Measurements from ENCODE around the gene TCOF1.

Gene TCOF1

DNA sequence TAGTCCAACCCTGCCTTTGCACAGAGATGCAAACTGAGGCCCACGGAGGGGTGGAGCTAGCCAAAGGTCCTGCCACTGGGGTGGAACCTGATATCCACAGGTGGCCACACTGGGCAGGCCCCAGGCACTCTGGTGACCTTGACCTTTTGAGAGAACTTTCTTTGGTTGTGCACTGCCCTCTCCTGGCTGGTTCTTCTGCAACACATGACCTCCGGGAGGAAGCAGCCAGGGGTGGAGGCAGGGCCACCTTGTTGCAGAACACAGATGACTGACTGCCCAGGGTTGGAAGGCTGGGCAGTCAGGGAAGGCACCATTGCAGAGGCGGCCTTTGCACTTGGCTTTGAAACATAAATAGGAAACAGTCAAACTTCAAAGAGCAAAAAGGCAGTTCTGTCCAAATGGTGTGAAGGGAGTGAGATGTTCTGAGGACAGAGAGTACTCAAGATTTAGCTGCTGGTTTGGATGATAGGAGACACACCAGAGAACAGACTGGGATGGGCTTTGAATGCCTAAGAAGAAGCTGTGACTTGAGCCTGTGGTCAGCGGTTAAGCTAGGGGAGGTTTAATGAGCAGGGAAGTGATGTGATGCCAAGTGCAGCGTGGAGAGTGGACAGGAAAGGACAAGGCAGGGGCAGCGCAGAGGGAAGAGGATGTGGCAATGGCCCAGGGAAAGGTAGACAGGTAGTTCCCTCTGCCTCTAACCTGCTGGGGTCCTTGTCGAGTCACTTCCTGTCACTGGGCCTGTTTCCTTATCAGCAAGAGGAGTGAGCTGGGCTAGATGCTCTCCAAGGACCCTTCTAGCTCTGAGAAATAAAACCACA lies 6.8 kb upstream of the TCOF1 start:
- peak; percentile 43 for DNase-seq

DNA sequence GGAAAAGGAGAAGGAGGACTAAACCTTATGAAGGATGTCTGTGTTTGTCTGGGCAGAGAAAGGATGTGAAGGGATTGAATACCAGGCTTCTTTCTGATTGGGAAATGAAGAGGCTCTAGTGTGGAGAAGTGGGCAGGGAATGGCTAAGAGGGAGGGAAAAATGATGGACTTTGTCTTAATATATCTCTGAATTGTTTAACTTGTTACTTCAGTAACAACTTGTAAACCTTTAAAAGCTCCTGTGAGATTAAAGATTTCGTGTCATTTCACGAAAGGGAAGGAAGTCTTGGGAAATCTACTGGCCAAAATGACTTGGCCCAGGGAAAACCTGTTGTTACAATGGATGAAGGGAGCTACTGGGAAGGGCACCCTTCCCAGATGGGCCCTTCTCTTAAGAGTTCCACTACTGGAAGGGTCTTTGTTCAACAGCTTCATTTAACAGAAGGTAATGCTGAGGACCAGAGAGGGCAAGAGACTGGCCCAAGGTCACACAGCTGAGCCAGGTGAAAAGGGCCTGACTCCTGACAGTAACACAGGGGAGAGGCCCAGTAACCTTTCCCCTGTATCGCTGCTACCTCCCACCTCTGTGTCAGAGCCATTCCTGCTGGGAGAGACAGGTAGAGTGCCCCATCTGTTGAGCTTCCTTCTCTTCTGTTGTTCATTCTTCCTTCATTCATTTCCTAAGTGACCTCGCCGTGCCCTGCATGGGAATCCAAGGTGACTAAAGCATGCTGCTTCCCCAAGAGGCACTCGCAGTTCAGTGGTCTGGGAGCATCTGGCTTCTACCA lies 5.1 kb upstream of the TCOF1 start:
- no peak for DNase-seq

DNA sequence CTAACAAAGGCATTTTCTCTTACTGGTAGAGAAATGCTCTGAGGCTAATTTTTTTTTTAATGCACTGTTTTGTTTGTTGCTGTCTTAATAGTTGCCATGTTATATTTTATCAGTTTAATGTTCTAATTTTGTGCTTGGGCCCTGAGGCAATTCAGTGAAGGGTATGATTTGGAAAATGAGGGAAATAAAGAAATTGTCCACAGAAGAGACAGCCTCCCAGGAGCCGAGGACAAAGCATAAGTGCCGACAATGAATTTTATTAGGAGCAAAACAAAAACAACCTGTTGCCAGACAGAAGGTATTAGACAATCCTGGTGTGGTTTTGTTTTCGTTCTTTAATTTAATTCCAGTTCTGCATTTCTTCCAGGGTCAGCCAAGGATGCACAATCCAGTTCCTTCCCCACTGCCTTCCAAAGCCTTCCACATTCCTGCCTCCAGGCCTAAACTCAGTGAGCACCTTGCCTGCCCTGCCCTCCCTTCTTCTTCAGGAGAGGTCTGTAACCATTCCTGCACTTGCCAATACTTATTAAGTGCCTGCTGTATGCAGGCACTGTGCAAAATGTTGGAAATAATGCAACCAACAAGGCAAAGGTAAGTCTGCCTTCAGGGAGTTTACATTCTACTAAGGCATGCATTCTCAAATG lies 4.3 kb upstream of the TCOF1 start:
- no peak for DNase-seq

DNA sequence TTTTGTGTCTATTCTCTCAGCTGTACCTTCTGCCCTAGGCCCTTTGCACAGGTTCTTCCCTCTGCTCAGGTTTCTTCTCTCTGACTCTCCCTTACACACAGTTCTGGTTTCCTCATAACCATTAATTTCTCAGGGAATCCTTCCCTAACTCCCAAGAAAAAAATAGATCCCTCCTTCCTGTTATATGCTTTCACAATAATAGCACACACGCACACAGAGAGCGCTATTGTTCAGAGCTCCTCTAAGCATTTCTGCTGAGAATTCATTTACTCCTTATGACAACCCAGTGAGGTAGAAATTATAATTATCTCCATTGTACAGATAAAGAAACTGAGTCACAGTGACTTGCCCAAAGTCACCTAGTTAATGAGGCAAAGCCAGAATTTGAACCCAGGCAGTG lies 1.7 kb upstream of the TCOF1 start:
- no peak for DNase-seq

DNA sequence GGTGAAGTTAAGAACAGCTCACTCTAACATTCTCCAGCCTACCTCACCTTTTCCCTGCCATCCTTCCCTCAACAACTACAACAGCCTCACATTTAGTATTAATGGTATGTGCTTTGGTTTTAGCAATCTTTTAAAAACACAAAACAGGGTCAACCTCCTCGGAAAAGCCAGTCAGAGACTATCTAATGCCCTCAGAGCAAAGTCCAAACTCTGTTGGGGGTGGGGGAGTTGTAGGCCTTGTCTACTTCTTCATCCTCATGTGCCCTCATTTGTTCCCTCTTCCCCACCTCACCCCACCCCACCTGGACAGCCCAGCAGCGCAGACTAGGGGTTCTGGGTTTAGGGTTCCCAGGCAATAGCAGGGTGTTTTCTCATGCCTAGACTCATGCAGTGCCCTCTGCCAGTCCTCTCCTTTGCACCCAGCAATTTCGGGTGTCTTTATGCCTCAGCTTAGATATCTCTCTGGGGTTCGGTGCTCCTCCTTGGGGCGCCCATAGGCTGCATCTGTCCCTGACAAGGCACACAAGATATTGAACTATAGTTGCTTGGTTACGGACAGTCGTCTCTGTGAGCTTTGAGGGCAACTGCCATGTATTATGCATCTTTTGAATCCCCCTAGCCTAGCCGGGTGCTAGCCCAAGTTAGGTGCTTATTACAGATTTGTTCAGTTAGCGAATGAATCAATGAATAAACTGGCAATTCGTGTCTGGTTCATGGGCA lies 762 bp upstream of the TCOF1 start:
- no peak for DNase-seq

DNA sequence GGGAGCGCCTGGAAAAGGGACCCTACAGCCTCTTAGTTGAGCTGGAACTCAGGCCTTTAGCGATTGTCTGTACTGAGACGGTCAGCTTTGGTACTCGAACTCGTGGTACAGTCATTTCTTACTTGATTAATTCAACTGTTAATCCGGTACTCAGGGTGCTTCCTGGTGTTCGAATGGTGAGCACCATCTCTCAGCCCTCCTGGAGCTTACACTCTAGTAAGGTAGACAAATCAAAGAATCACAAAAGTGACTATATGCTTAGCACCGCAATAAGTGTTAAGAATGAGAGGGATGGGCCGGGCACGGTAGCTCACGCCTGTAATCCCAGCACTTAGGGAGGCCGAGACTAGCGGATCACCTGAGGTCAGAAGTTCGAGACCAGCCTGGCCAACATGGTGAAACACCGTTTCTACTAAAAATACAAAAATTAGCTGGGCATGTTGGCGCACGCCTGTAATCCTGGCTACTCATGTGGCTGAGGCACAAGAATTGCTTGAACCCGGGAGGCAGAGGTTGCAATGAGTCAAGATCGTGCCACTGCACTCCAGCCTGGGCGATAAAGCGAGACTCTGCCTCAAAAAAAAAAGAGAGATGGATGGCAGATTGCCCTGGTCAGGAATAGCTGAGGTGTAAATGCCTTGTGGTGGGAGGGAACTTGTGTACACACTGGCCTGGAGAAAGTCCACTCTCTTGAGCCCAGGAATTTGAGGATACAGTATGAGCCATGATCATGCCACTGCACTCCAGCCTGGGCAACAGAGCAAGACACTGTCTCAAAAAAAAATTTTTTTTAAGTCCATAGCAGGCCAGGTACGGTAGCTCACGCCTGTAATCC lies 981 bp downstream of the TCOF1 start:
- DNase-seq, result no peak

DNA sequence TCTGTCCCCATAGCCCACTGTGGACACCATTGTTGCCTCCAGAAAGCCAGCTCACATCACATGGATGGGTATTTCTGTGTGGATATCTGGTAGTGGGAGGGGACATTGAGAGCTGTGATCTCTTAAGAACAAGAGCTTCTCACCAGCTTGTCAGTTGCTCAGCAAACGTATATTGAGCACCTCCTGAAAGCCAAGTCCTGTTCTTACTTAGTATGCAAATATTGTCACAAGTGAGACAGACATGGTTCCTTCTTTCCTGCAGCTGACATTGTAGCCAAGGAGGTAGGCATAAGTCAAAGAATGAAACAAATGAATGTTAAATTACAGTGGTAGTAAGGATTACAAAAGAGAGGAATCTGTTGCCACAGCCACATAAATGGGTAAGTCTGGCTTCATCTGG lies 3.8 kb downstream of the TCOF1 start:
- DNase-seq, result no peak

DNA sequence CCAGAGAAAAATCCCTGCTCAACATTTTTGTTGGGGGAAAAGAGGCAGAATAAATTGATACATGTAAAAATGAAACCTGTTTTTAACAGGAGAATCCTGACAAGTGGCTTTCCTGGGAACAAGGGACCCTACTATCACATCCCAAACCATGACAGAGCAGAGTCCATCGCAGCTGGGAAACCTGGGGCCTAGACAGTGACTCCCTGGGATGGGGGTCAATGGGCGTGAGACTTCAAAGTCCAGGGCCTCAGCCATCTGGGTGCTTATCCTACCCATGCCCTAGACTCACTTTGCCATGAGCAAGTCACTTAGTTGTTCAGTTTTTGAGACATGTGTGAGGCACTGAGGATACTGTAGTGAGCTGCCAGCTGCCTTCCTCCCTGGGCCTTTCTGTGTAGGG lies 5.7 kb downstream of the TCOF1 start:
- DNase-seq, result no peak

DNA sequence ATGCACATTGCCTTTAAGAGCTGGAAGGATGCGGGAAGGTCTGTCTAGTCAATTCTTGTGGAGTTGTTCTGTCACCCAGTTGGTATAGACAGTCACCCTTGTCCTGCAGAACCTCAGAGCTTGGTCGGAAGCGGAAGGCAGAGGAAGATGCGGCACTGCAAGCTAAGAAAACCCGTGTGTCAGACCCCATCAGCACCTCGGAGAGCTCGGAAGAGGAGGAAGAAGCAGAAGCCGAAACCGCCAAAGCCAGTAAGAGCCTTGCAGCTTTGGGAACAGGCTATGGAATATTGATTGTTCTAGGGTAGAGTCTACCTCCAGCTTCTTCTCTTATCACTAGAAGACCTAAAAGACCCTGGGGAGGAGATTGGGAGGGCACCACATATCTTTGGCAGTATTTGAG lies 6.5 kb downstream of the TCOF1 start:
- no peak for DNase-seq

DNA sequence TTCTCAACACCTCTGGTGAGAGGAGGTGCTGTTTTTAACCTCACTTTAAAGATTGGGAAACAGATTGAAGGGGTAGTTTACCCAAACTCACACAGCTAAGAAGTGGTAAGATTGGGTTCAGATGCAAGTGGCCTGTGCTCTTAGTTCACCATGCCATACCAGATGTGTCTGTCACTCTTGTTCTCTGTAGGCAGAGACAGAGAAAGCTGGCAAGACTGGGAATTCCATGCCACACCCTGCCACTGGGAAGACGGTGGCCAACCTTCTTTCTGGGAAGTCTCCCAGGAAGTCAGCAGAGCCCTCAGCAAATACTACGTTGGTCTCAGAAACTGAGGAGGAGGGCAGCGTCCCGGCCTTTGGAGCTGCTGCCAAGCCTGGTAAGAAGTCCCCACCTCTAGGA lies 11.0 kb downstream of the TCOF1 start:
- no peak for DNase-seq

DNA sequence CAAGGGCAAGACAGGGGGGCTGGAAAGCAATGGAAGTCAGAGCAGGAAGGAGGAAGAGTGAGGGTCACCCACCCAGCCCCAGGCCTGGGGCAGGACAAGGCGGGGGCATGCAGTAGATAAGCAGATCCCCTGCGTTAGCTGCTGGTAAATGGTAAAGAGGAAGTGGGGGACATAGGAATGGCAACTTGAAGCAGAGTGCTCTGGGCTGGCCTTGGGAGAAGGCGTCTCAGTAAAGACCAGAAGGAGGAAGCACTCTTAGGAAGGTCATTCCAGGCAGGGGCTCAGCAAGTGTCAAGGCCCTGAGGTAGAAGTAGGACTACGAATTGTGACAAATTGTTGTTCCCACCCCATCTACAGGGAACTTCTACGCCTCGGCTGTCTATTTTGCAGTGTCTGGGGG lies 15.1 kb downstream of the TCOF1 start:
- DNase-seq, result no peak

DNA sequence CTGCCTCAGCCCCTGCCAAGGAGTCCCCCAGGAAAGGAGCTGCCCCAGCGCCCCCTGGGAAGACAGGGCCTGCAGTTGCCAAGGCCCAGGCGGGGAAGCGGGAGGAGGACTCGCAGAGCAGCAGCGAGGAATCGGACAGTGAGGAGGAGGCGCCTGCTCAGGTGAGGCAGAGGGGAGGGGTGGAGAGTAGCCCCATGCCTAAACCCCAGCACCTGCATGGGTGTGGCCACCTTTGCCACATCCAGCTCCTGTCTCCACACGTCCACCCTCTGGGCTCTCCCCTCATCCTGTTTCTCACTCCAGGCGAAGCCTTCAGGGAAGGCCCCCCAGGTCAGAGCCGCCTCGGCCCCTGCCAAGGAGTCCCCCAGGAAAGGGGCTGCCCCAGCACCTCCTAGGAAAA lies 17.2 kb downstream of the TCOF1 start:
- DNase-seq, result no peak

DNA sequence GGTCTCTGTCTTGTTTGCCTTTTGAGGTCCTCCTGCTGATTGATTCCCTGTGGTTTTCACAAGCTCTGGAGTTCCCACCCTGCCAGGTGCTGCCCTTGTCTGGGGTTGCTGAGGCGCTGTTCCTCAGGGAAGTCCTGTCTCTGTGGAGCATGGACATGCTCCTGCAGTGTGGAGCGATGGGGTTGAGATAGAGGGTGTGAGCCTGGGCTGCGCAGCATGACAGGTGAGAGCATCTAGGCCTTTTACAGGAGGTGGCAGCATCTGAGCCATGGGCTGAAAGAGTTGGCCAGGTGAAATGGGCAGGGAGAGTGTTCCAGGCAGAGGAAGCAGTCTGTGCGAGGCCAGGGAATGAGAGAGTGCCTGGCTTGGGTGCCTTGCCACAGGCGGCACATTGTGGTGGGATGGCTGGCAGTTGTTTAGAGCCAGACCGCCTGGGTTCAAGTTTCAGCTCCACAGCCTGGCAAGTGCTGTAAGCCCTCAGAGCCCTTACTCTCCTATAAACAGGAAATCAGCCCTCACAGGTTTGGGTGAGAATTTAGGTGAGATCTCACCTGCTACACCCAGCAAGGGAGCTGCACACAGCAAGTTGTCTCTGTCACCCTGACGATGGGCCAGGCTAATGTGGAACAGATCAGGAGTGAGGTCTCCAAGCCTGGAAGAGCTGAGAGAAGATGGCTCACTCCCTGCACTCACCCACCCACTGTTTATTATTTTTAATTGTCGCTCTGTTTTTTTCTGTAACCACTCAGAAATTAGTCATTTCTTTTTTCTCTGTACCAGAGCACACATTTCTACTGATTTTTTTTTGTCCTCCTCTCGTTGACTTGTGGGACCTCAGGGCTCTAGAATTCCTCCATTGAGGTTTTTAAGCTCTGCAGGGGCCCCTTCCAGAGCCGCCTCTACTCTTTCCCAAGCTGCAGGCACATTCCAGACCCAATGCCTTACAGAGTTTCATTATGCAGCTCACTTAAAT lies 19.6 kb downstream of the TCOF1 start:
- no peak for DNase-seq

DNA sequence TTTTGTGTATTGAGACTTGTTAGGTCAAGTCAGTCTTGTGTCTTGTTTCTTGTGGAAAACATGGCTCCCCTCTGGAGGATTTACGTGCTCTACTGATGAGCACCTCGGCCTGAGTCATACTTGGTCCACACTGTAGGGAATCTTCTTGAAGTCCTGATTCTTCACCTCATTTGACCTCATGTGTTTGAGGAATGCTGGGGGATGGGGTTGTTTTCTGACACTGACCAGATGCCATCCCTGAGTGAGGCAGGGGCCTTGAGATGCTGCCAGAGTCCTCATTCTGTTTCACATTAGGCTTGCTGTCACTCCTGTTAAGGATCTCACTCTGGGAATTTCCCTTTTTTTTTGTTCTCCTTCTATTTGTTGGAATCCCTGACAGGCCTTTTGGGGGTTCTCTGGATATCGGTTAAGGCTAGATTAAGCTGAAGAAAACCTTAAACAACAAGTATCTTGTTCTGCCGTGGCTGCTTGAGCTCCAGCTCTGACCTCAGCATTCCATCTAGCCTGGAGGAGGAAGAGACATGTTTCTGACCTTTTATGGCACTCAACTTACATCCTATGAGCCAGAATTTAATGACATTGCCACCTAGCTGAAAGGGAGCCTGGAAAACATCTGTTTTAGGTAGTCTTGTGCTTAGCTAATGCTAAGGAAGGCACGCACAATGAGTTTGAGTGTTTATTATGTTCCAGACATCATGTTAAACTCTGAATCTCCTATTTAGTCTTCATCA lies 20.6 kb downstream of the TCOF1 start:
- DNase-seq, result no peak

DNA sequence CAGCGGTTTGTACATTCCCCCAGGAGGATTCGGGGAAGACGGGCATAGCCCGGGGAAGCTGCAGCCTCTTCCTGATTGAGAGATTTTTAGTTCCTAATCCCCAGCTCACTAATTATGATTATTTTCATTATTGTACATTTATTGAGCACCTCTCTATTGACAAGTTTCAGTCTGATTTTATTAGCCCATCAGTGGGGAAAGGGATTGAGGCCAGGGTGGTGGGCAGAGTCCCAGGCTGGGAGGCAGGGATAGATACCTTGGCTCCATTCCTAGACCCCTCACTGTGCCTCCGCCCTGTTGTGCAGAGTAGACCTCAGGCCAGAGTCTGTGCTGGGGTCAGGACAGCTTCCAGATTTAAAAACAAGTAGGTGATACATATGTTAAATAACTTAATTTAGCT lies 27.2 kb downstream of the TCOF1 start:
- no peak for DNase-seq

DNA sequence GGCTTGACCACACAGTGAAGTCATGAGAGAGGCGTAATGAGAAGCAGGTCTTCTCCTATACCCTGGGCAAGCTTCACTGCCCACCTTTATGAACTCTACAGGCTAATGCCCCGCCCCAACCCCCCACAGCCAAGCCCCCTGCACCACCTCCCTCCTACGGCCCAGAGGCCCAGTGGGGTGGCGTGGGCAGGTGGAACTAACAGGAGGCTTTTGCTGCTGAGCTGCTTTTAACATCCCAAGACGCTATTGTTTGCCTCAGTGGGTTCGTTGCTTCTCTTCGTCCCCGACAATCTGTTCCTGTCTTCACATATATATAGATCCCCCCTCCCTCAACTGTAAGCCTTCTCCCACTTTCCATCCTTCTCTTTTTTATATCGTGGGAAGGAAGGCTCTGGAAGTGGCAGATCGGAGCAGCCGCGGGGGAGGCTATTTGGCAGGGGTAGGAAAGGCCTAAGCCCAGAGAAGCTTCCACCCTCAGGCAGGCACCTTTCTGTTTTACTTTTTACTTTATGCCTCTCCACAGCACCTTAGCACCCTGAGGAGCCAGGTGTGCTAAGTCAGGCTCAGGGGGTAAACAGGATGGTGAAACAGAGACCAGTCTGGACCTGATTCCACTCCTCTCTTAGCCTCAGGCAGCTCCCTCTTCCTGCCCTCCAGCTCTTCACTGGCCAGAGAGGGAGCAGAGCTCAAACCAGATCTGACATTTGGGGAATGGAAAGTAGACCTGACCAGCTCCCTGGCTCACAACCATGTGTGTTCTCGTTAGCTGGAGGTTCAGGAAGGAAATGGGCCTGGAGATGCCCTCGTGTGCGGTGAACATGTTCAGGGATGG lies 28.7 kb downstream of the TCOF1 start:
- no peak for DNase-seq

DNA sequence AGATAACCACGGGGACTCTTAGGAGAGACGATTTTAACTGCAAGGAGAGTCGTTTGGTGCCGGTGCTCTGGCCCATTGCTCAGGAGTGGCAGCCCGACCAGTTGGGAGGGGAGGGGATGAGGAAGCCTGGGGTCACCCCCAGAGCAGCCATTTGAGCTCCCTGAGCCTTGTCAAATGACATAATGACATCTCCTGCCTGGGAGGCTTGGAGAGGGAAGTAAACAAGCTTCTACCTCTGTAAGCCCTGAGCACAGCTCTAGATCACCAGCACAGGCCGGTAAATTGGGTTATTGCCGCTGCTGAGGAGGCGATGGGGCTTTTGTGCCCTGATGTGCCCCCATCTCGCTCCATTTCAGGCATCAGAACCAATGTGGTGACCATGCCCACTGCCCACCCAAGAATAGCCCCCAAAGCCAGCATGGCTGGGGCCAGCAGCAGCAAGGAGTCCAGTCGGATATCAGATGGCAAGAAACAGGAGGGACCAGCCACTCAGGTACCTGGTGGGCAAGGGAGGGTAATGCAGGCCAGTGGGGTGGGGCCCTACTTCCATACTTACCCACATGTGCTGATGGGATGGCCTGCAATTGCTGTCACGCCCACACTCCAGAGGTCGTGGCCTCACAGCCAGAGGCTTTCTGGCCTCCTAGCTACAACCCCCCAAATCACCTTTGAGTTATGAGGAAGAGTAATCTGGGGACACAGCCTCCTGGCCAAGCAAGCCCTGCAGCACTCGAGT lies 32.2 kb downstream of the TCOF1 start:
- DNase-seq, result no peak

DNA sequence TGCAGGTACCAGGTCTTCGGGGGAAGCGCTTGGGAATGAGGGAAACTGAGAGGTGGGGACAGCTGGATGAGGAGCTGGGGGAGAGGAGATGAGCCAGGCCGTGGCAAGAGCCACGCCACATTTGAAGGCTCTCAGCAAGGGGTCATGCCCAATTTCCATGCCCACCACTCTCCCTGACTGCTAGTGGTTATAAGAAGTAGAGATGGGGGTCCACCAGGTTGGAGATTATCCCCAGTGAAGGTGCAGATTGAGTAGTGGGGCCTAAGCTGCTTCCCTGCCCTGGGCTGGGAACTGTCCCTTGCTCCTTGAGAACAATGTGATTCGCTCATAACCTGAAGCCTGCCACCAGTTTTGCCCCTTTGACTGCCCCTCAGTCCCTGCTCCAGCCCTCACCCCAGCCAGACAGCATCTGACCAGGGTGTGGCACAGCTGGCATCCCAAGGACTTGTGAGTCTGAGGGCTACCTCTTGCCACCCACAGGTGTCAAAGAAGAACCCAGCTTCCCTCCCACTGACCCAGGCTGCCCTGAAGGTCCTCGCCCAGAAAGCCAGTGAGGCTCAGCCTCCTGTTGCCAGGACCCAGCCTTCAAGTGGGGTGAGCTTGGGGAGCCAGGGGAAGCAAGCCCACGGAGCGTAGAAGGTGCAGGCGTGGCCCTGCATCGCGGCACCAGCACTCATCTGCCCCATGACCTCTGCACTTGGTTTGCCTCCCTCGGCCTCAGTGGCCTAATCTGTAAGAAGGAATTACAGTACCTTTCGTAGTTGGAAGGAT lies 33.8 kb downstream of the TCOF1 start:
- DNase-seq, result no peak
